GM12801 (cell line): Measurements from ENCODE around the gene ANKRD35.

Source experiments
- CTCF ChIP-seq: IDR thresholded peaks from one replicate; pipeline ENCODE4 v1.5.1; 2011; ENCODE audit warnings: control low read depth; ENCODE audit not compliant: insufficient read length; ENCODE audit errors: extremely low read depth

Gene ANKRD35

DNA sequence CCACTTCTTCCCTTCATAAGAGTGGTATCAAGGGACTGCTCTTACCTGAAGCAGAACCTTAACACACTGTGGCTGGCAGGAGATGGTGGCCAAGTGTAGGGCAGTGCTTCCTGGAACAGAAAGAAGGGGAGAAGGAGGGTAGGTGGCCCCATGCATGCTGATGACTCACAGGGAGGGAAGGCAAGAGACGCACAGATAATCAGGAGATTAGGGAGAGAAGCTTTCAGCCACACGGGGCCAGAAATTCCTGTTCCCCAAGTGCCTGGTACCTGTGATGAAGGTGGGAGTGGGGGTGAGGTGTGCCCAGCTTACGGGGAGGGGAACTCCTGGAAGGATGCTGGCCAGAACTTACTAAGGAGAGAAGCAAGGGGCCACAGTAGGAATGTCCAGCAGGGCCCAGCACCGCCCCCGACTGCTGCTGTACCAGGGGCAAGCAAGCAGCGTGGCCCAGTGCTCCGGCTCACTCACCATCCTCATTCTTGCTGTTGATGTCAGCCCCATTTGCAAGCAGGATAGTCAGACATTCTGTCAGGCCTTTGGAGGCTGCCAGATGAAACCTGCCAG, 7.7 kb downstream of the ANKRD35 start:
- no peak for TF ChIP-seq CTCF

- TF ChIP-seq CTCF: no peak
Measured at GRCh38 chr1:145874646-145875045, 11.0 kb downstream of the ANKRD35 start.

DNA sequence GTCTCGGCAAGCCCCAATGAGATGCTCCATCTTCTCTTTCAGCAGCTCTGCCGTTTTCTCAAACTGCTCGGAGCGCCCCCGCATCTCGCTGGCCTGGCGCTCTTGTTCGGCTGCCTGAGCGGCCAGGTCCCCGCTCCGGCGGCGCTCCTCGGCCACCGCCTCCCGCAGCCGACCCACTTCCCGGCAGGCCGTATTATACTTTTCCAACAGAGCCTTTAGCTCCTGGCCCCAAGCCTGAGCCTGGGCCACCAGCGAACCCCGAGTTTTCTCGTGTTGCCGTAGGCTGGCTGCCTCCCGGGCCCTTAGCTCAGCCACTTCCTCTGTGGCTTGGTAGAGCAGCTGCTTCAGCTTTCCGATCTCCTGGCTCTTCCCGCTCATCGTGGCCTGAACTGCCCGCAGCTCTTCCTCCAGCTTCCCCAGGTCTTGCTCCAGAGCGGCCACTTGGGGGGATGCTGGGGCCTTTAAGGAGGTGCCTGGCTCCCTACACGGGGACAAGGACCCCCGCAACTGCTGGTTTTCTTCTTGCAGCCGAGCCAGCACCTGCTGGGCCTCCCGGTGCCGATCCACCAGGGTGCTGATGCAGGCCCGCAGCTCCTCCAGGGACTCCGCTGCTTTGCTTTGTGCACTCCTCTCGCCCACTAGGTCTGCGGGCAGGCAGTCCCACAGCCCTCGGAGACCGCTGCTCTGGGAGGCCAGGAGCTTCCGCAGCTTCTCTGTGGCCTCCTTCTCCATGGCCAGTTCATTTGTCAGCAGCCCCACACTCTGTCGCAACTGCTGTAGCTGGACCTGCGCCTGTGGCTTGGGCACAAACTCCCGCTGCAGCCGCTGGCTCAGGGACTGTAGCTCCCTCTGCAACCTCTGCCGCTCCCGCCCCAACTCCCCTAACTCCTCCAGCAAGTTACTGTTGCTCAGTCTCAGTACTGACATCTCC, 13.4 kb downstream of the ANKRD35 start:
- TF ChIP-seq CTCF: no peak

DNA sequence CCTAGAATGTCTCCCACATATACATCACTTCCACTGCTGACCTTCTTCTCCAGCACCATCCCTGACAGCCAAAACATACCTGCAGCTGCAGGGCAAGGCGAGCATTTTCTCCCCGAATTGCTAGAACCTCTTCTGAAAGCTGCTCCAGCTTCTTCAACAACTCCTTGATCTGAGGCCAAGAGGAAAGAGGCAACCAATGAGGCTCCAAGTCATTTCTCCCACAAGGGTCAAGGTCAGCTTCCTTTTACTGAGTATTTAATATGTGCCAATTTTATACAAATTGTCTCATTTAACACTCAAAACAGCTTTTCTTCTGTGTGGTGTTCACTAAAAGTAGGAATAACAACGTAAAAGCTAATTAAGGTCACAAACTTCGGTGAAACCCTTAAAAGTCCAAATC, 17.4 kb downstream of the ANKRD35 start:
- no peak for TF ChIP-seq CTCF

DNA sequence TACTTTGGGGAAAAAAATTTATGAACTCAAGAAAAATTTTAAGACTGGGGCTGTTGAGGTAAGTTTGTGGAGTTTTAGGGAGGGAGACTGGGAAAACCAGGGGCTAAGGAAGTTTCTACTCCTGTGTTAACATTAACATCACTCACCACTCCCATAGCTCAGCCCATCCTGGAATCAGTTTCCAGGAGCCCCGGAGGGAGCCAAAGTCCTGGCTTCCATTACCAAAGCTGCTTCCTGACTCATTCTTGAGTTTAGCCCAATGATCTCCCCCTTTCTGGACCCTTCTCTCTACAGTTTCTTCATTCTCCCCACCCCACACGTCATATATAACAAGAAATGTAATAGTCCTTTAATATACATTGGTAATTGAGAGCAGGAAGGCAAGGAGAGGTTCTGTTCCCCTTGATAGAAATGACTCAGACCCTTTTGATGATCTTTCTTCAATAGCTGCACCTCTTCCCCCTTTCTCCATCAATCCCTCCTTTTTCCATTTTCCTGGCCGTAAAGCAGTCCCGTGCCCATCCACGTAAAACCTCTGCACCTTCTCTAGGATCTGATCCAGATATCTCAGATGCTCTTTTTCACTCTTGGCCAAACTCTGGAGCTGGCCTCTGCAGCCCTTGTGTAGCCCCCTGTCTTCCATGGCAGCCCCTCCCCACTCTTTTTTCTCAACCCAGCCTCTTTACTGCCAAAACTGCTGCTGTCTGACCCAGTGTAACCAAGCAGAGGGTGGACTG, 22.2 kb downstream of the ANKRD35 start:
- TF ChIP-seq CTCF: no peak

- no peak for TF ChIP-seq CTCF
Measured at GRCh38 chr1:145859491-145860023, 26.1 kb downstream of the ANKRD35 start.

DNA sequence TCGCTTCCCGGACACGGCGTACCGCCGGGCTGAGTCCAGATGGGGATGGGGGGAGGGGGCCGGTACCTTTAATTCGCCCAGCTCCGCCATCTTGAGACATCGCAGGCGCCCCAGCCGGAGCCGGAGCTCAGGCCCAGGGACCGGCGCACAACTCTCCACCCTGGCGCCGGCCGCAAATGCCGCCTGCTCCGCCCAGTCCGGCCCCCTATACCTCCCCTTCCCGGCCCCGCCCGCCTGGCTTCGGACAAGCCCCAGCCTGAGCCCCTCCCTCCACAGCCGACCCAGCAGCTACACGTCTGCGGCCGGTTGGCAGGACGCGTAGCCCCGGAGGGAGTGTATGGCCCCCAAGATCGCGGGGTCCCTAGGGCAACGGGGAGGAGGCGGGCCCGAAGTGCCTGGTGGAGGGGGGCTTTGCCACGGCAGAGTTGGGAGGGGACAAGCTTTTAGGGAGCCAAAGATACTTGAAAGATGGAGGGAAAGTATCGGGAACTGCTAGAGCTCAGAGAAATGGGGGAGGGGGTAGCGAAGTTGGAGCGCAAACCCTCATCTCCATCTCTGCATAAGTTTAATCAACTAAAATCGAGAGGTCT, 26.7 kb downstream of the ANKRD35 start, which contains the start of gene PIAS3:
PIAS3 (minus strand) TSS at position 181 of the 590 bp plus-strand sequence; CDS start at position 90, 91 bp downstream.
- TF ChIP-seq CTCF: no peak
